Tibial nerve (tissue), 4 donors: ENCODE data around the gene STS.

Source experiments
- CTCF ChIP-seq, 5 experiments: fragments of 200-600 bp in 3 of 5; fragments of 450-650 bp in 2 of 5; sonication (generic) in 3 of 5; IDR thresholded peaks; one replicate each; pipeline ENCODE4 v1.5.1; 2016 to 2019; ENCODE audit warnings: antibody characterized with exemption in 5 of 5, mild to moderate bottlenecking in 3 of 5, moderate library complexity in 2 of 5
- EP300 ChIP-seq, 2 donors: sonication (generic); formaldehyde crosslinking; IDR thresholded peaks; one replicate each; pipeline ENCODE4 v1.6.1; 2017; ENCODE audit warnings: antibody characterized with exemption in 2 of 2, mild to moderate bottlenecking in 1 of 2
- POLR2A ChIP-seq, 2 donors: fragments of 450-650 bp; IDR thresholded peaks; one replicate each; pipeline ENCODE4 v1.6.1; 2017; ENCODE audit warnings: antibody characterized with exemption in 2 of 2, mild to moderate bottlenecking in 2 of 2, moderate library complexity in 2 of 2

DNA sequence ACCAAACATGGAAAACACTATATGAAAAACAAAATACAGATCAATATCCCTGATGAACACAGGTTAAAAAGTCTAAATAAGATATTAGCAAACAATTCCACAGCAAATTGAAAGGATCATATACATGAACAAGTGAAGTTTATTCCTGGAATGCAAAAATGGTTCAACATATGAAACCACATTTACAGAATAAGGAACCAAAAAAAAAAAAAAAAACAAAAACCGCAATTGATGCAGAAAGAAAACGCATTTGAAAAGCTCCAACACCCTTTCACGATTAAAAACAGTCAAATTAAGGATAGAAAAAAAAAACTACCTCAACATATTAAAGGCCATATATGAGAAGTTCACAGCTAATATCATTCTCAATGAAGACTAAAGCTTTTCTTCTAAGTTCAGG, 45.4 kb upstream of the STS start:
- TF ChIP-seq CTCF (IDR thresholded peaks at IDR 0.05) (no peak), POLR2A (IDR thresholded peaks at IDR 0.05) (no peak), EP300 (IDR thresholded peaks at IDR 0.05) (no peak)
